ENCODE measurements around the gene PPP6R1. TPM values are rescaled to one million over a fixed set of nuclear protein-coding genes. Genes with fewer than 3 reads are reported as not detected.

The PPP6R1 gene
- total and polyA plus RNA-seq, 8 donors = 15.3 to 33.1 (median 21.5) TPM

DNA sequence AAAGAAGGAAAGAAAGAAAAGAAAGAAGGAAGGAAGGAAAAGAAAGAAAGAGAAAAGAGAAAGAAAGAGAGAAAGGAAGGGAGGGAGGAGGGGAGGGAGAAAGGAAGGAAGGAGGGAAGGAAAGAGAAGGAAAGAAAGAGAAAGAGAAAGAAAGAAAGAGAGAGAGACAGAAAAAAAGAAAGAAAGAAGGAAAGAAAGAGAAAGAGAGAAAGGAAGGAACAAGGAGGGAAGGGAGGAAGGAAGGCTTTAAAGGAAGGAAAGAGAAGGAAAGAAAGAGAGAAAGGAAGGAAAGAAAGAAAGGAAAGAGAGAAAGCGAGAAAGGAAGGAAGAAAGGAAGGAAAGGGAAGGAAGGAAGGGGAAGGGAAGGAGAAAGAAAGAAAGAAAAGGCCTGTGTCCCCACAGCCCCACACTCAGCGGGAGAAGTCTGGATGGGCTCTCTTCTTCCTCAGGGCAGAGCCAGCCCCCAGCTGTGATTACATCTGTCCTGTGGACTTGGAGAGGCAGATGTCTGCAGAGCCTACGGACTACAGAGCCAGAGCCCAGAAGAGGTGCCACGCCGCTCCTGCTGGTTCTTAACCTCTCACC lies 59.1 kb downstream of the PPP6R1 start:
- TF ChIP-seq, protein P1, sequence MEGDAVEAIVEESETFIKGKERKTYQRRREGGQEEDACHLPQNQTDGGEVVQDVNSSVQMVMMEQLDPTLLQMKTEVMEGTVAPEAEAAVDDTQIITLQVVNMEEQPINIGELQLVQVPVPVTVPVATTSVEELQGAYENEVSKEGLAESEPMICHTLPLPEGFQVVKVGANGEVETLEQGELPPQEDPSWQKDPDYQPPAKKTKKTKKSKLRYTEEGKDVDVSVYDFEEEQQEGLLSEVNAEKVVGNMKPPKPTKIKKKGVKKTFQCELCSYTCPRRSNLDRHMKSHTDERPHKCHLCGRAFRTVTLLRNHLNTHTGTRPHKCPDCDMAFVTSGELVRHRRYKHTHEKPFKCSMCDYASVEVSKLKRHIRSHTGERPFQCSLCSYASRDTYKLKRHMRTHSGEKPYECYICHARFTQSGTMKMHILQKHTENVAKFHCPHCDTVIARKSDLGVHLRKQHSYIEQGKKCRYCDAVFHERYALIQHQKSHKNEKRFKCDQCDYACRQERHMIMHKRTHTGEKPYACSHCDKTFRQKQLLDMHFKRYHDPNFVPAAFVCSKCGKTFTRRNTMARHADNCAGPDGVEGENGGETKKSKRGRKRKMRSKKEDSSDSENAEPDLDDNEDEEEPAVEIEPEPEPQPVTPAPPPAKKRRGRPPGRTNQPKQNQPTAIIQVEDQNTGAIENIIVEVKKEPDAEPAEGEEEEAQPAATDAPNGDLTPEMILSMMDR (IDR thresholded peaks at IDR 0.05) = no peak
- intact Hi-C loops (cut with DNase I) = no loop called here
- no peaks in the 10 kb centered on the region for H3K27me3 ChIP-seq
- 72 to 74% methylated on average over 5 of the region's 5 CpGs for WGBS, 2 donors
- no peak for DNase-seq
- H3K36me3 ChIP-seq = peaks cover 0 to 10% (median 0%) of the 10 kb centered on the region in 3 donors
- H3K4me3 ChIP-seq = no peak overlapping the region
- no peak overlapping the region for H3K27ac ChIP-seq
- ATAC-seq = no peak
- no peak for FAIRE-seq
- H3K4me1 ChIP-seq = no peaks in the 10 kb centered on the region
- no peaks in the 10 kb centered on the region for H3K9me3 ChIP-seq

GRCh38 chr19:55198651-55199050 lies 60.2 kb downstream of the PPP6R1 start:
- H3K27ac ChIP-seq = no peak overlapping the region
- H3K36me3 ChIP-seq = peaks cover 0 to 7% (median 0%) of the 10 kb centered on the region in 3 donors
- no peaks in the 10 kb centered on the region for H3K9me3 ChIP-seq
- H3K4me1 ChIP-seq = no peaks in the 10 kb centered on the region
- no peak for FAIRE-seq
- WGBS, 2 donors = 63 to 68% methylated on average over 5 of the region's 5 CpGs
- H3K4me3 ChIP-seq = no peak overlapping the region
- TF ChIP-seq, protein P1 (IDR thresholded peaks at IDR 0.05) = no peak
- no peaks in the 10 kb centered on the region for H3K27me3 ChIP-seq
- no peak for DNase-seq
- intact Hi-C loops (cut with DNase I) = no loop called here
- no peak for ATAC-seq

GRCh38 chr19:55197528-55197927 lies 61.3 kb downstream of the PPP6R1 start:
- ATAC-seq (peak in 1 of 4 donors; percentile 32), DNase-seq (no peak), FAIRE-seq (no peak)
- no peaks in the 10 kb centered on the region for H3K4me1 ChIP-seq
- H3K27ac ChIP-seq = no peak overlapping the region
- peaks cover 0 to 7% (median 0%) of the 10 kb centered on the region in 3 donors for H3K36me3 ChIP-seq
- H3K9me3 ChIP-seq = no peaks in the 10 kb centered on the region
- TF ChIP-seq, protein P1 (IDR thresholded peaks at IDR 0.05) = no peak
- H3K4me3 ChIP-seq = no peak overlapping the region
- intact Hi-C loops (cut with DNase I) = no loop called here
- no peaks in the 10 kb centered on the region for H3K27me3 ChIP-seq
- WGBS, 2 donors = 73 to 79% methylated on average over 4 of the region's 4 CpGs

GRCh38 chr19:55196803-55197202 lies 62.0 kb downstream of the PPP6R1 start:
- no peak for DNase-seq
- TF ChIP-seq, protein P1 (IDR thresholded peaks at IDR 0.05) = no peak
- Histone ChIP-seq H3K4me1 (no peaks in the 10 kb centered on the region), H3K36me3 (peaks cover 0 to 7% (median 0%) of the 10 kb centered on the region in 3 donors), H3K4me3 (no peak overlapping the region), H3K27me3 (no peaks in the 10 kb centered on the region), H3K9me3 (no peaks in the 10 kb centered on the region), H3K27ac (no peak overlapping the region)
- intact Hi-C loops (cut with DNase I) = no loop called here
- 90% methylated on average over 10 of the region's 10 CpGs for WGBS, 2 donors
- no peak for FAIRE-seq
- no peak for ATAC-seq

DNA sequence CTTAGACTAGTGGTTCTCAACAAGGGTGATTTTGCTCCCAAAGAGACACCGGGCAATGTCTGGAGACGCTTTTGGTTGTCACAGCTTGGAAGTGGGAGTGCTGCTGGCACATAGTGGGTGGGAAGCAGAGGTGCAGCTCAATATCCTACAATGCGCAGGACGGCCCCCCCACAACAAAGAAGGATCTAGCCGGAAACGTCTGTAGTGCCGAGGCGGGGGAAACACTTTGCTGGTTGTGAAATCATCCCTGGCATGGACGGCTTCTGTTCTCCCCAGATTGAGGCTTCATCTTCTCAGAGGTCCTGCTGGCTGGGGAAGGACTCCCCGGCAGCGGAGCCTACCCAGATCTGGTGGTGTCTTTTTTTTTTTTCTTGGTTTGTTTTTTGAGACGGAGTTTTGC lies 65.3 kb downstream of the PPP6R1 start:
- intact Hi-C loops (cut with DNase I) = no loop called here
- H3K9me3 ChIP-seq = no peaks in the 10 kb centered on the region
- H3K4me3 ChIP-seq = no peak overlapping the region
- TF ChIP-seq, protein P1 (IDR thresholded peaks at IDR 0.05) = no peak
- DNase-seq = no peak
- no peaks in the 10 kb centered on the region for H3K36me3 ChIP-seq
- no peak overlapping the region for H3K27ac ChIP-seq
- WGBS, 2 donors = 80 to 84% methylated on average over 12 of the region's 12 CpGs
- FAIRE-seq = no peak
- ATAC-seq = no peak
- H3K4me1 ChIP-seq = no peaks in the 10 kb centered on the region
- no peaks in the 10 kb centered on the region for H3K27me3 ChIP-seq

Measured in pancreas (tissue), 10 donors.